ENCODE measurements around the gene PIGV.

Gene PIGV

GRCh38 chr1:26774462-26774861 lies 13.3 kb upstream of the PIGV start:
- DNase-seq, result no peak

DNA sequence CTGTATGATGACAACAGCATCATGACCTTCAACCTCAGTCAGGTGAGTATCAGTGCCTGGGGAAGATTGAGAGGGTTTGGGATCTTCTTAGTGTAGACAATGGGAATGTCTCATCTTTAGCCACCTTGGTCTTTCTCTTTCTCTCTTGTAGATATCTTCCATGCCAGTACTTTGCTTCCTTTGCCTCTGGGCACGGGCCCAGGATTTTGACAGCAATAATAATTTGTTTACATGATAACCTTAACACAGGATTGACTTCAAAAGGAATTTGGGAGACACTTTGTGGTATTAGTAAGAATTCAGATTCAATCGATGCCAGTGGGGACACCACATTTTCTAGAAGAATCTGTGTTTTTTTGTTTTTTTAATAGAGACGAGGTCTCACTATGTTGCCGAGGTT lies 12.1 kb upstream of the PIGV start:
- no peak for DNase-seq

GRCh38 chr1:26779098-26779668 lies 8.6 kb upstream of the PIGV start:
- no peak for DNase-seq

- DNase-seq, result no peak
These were observed 7.3 kb upstream of the PIGV start for GRCh38 chr1:26780344-26780957.

DNA sequence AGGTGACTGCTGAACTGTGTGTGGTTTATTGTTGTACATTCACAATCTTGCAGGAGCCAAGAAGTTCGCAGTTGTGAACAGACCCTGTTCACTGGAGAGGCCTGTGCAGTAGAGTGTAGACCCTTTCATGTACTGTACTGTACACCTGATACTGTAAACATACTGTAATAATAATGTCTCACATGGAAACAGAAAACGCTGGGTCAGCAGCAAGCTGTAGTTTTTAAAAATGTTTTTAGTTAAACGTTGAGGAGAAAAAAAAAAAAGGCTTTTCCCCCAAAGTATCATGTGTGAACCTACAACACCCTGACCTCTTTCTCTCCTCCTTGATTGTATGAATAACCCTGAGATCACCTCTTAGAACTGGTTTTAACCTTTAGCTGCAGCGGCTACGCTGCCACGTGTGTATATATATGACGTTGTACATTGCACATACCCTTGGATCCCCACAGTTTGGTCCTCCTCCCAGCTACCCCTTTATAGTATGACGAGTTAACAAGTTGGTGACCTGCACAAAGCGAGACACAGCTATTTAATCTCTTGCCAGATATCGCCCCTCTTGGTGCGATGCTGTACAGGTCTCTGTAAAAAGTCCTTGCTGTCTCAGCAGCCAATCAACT lies 6.4 kb upstream of the PIGV start:
- no peak for DNase-seq

DNA sequence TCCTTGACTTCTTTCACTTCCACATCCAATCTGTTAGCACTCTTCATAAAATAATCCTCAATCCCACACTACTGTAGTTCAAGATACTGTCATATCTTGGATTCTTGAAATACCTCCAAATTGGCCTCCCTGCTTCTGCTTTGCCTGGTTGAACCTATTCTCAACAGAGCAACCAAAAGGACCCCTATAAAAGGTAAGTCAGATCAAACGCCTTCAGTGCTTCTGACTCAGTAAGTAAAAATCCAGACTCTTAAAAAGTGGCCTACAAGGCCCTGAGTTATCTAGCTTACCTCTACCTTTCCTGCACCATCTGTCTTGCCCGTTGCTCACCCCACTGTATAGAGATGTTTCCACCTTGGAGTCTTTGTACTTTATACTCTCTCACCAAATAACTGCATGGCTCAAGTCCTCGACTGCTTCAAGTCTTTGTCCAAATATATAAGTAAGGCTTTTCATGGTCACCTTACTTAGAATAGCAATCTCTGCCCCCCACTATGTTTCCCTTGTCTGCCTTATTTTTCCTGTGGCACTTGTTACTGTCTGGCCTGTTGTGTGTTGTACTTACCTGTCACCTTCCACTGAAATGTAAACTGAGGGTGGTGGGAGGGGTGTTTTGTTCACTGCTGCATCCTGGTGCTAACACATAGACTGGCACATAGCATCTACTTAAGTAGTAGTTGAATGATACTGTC lies 5.1 kb upstream of the PIGV start:
- DNase-seq, result no peak

DNA sequence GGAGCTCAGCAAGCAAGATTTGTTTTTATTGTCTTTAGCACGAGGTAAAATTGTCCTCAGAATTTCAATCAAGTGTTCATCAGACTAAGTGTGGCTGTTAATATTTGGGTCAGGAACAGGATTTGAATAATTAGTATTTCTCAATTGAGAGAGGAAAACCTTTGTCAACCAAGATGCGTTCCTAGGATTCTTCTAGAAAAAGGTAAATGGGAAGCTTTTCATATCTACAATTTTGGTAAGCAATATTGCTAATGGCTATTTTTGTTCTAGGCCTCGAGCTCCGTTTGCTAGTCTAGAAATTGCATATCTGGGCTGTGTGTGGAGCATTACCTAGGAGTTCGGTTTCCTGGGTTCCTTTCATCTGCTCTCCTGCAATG lies 4.1 kb upstream of the PIGV start:
- no peak for DNase-seq

DNA sequence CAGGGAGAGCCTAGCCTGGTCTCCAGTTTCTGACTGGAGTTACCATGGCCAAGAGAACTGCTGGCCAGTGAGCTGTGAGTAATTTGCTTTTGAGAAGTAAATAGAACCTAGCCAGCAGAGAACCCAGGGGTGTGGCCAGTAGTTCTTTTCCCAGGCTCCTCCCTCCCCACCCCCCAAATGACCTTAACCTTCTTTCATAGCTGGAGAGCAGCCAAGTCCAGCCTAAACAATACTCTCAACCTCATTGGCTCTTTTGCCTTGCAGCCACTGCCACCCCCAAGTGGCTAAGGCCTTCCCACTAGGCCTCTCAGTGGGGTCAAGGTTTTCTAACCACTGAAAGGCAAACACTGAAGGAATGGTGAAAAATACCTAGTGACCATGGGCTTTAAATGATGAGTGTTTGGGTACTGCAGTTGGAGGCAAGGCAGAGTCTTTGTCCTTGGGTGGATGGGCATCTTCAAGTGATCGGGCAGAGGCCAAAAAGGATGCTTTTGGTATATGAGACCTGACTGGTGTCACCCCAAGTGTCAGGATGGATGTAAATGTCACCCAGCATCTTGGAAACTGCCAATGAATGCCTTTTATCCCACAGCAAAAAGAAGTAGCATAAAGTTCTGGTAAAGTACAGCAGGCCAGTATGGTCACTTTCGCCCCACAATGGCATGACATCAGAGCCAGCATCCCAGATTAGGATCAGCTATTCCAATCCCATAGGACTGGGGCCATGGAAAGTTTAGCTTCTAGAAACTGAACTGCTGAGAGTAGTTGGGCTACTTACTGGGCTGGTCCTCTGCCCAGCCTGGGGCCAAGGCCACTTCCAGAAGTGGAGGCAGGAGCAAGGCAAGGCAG lies 3.5 kb upstream of the PIGV start:
- peak; percentile 57 for DNase-seq

DNA sequence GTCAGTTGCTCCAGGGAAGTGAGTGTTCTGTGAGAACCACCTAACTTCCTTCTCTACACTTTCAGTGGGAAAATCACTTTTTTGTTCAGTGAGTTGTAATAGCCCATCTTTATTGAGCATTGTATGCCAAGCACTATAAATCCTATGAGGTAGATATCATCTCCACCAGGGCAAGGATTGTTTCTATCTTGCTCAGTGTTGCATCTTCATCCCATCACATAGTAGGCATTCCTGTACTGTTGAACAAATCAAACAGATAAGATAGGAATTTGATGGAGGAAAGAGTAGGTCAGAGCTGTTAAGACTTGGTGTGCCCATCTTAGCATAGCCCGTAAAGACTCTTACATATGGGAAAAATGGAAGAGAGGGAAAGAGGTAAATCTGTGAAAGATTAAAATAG lies 2.9 kb upstream of the PIGV start:
- DNase-seq, result no peak

DNA sequence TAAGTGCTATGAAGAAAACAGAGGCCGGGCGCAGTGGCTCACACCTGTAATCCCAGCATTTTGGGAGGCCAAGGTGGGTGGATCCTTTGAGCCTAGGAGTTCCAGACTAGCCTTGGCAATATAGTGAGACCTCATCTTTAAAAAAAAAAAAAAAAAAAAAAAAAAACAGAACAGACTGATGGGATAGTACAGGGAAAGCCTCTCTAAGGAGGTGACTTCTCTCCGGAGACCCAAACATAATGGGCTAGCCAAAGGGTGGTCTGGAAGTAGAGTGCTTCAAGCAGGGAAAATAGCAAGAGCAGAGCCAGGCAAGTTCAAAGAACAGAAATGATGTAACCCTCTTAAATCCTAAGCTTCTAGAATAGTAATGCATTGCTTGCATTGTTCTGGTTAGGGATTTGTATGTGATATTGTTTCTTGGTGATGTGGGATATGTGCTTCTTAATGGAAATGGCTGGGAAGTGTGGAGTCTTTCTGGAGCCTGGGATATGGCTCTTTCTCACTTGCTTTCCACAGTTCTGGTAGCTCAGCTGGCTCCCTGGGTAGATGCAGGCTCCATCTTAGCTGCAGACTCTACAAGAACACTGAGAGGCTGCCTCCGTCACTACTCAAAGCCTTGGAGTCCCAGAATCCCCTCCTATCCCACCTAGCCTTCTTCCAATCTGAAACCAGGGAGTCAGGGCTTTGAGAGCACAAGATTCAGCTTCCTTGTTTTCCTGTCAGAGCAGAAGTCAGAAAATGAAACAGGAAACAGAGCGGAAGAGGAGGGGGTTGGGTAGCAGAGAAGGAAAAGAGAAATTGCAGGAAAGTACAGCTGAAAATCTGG lies 1.9 kb upstream of the PIGV start:
- peak; percentile 62 for DNase-seq

DNA sequence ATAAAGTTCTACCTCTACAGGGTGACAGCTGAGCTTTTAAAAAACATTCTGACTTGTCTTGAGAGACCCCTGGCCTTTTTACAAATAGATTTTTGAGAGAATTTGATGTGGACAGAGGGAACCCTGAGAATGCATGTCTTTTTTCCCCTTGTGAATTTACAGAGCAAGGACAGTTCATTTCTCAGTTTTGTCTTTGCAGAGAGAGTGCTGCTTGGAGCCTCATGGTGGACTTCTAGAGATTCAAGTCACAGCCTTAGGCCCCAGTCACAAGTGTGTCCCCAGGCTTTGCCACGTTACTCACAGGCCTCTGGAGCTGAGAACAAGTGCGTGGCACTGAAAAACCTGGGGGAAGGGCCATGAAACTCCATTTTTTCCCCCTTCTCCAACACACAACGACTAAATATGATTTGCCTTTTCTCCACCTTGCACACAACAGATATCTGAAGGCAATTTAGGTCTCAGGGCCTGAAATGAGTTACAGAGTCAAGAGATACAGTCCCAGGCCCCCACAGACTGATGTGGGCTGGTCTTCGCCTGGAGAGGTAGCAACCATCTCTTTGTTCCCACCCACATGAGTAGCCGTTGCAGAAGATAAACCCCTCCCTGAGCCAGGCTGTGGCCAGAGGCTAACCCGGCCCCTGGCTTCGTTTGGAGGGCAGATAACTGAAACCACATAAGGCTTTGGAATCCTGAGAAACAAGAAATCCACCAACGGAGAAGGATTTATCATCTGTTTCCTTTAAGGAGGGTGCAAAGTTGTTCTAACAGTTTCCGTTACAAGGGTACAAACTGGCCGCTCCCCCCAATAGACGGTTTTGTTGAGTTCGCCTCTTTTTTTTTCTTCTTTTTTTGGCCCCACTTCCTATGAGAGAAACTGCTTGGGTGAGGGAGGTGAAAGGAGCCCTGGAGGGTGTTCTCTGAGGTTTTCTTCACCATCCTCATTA lies 1.0 kb upstream of the PIGV start:
- peak; percentile 85 for DNase-seq

DNA sequence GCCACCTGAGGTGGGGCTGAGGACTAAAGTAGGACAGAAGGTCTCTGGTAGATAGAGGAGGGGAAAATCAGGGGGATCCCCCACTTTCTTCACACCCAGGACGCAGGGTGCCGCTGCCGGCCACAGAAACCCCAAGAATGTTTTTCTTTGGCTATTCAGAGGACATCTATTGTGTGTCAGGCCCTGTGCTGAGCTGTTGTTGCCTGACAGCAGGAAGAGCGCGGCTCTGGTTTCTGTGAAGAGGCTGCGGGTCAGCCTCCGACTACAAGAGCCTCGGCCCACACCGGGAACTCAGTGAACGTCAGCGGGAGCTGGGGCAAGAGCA lies 407 bp upstream of the PIGV start:
- DNase-seq, result peak; percentile 54

DNA sequence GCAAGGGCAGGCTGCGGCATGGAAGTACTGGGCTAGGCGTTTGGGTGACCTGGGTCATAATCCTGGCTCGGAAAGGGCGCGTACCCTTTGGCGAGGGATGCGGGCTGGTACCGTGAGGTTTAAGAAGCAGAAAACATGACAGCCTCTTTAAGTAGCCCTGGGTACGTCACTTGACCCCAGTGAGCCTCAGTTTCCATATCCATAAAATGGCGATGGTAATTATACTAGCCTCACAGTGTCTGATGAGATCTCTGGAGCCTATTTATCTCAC lies 700 bp downstream of the PIGV start:
- DNase-seq, result no peak

GRCh38 chr1:26788836-26789611 lies 1.3 kb downstream of the PIGV start:
- peak; percentile 89 for DNase-seq

- DNase-seq, result no peak
These were observed 1.8 kb downstream of the PIGV start for GRCh38 chr1:26789612-26789865.

- no peak for DNase-seq
These were observed 2.2 kb downstream of the PIGV start for GRCh38 chr1:26789931-26790330.

GRCh38 chr1:26790551-26790953 lies 2.8 kb downstream of the PIGV start:
- DNase-seq, result peak; percentile 26

DNA sequence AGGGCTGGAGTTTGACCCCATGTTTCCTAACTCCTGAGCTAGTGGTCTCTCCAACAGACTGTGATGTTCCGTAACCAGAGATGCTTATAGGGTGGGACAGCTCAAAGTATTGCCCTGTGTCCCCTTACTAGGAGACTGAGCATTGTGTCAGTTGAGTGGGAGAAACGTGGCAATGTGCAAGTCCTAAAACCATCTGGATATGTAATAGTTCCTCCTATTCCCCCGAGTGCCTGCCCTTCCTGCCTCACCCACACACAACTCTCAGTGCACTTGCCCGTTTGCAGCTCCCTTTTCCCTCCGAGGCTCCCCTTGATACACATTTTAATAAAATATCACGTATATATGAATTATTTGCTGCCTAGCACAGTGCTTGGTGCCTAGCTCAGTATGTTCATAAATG lies 3.4 kb downstream of the PIGV start:
- DNase-seq, result no peak

DNA sequence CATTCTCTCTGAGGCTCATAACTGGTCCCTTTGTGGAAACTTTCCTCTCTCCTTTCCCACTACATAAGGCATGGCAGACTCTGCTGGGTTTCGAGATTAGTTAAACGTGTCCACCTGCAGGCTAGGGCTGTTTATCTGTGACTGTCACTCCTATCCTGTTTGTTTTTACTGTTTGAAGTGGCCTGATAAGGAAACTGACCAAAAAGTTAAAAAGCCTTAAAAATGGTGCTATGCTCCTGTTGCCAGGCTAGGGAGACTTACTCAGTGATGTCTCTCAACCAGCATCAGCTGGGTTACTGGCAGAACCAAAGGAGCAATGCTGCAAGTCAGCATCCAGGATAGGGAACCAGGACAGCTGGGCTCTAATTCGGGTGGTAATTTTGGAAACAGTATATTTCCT lies 3.9 kb downstream of the PIGV start:
- no peak for DNase-seq

- no peak for DNase-seq
These were observed 5.2 kb downstream of the PIGV start for GRCh38 chr1:26792924-26793323.

DNA sequence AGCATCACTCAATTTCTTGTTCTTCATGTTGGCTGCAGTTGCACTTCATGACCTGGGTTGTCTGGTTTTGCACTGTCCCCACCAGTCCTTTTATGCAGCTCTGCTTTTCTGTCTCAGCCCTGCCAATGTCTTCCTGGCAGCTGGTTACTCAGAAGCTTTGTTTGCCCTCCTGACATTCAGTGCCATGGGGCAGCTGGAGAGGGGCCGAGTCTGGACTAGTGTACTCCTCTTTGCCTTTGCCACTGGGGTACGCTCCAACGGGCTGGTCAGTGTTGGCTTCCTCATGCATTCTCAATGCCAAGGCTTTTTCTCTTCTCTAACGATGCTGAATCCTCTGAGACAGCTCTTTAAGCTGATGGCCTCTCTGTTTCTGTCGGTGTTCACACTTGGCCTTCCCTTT lies 6.6 kb downstream of the PIGV start:
- no peak for DNase-seq
